WTC11 (cell line): Measurements from ENCODE around the gene TMA7. TPM values are rescaled to one million over a fixed set of nuclear protein-coding genes. Genes with fewer than 3 reads are reported as not detected.

Source experiments
- ATAC-seq: fragments of 200-7000 bp; cut with Tn5 transposase; 2 replicates; pipeline ENCODE4 v1.10.0; 2021; ENCODE audit warnings: mild to moderate bottlenecking, moderate library complexity
- CTCF ChIA-PET: fragments of 300-600 bp; sonication (Branson Sonifier 250); formaldehyde crosslinking; loops from one replicate; lab custom pipeline; 2021; ENCODE audit warnings: antibody characterized with exemption; lab: Charles Lee
- POLR2A ChIA-PET: fragments of 350-600 bp; sonication (Branson Sonifier 250); formaldehyde crosslinking; loops from one replicate; lab custom pipeline; 2021; ENCODE audit warnings: antibody characterized with exemption; lab: Charles Lee
- DNase-seq: peaks from one replicate; pipeline ENCODE4 v3.0.0; 2021; ENCODE audit warnings: low spot score
- H3K27ac Mint-ChIP-seq: 2 replicates; pipeline ENCODE4 v1.8.0; 2021; ENCODE audit warnings: mixed read lengths
- H3K27me3 Mint-ChIP-seq: 2 replicates; pipeline ENCODE4 v1.8.0; 2021; ENCODE audit warnings: low read depth, mild to moderate bottlenecking, moderate library complexity, mixed read lengths
- H3K36me3 Mint-ChIP-seq: 2 replicates; pipeline ENCODE4 v1.8.0; 2021; ENCODE audit warnings: mixed read lengths
- H3K4me1 Mint-ChIP-seq: 2 replicates; pipeline ENCODE4 v1.8.0; 2022; ENCODE audit warnings: mixed read lengths
- H3K4me3 Mint-ChIP-seq: 2 replicates; pipeline ENCODE4 v1.8.0; 2021; ENCODE audit warnings: mild to moderate bottlenecking, moderate library complexity, mixed read lengths
- H3K9me3 Mint-ChIP-seq: 2 replicates; pipeline ENCODE4 v1.8.0; 2021; ENCODE audit warnings: mixed read lengths
- ARID4B ChIP-seq: sonication (generic); formaldehyde crosslinking; IDR thresholded peaks from 2 replicates; pipeline ENCODE4 v1.8.0; 2023; ENCODE audit warnings: missing genetic modification reagents, mild to moderate bottlenecking, borderline replicate concordance
- CREB1 ChIP-seq: sonication (generic); formaldehyde crosslinking; IDR thresholded peaks from 2 replicates; pipeline ENCODE4 v1.8.0; 2023; ENCODE audit warnings: mild to moderate bottlenecking, missing genetic modification reagents
- IRF1 ChIP-seq: sonication (generic); formaldehyde crosslinking; IDR thresholded peaks from 2 replicates; pipeline ENCODE4 v1.8.0; 2023; ENCODE audit warnings: missing genetic modification reagents
- JAZF1 ChIP-seq: fragments of 250-450 bp; sonication (Bioruptor Pico); IDR thresholded peaks from 2 replicates; pipeline ENCODE4 v1.9.0; 2021; ENCODE audit warnings: moderate library complexity, mild to moderate bottlenecking, inconsistent platforms
- MYBL2 ChIP-seq: sonication (generic); formaldehyde crosslinking; IDR thresholded peaks from 2 replicates; pipeline ENCODE4 v1.8.1; 2023; ENCODE audit warnings: mild to moderate bottlenecking, moderate library complexity, missing genetic modification reagents
- SMAD3 ChIP-seq: sonication (generic); formaldehyde crosslinking; IDR thresholded peaks from 2 replicates; pipeline ENCODE4 v1.8.0; 2022; ENCODE audit warnings: missing genetic modification reagents, mild to moderate bottlenecking, borderline replicate concordance
- ZNF219 ChIP-seq: sonication (generic); formaldehyde crosslinking; IDR thresholded peaks from 2 replicates; pipeline ENCODE4 v1.8.0; 2023; ENCODE audit warnings: missing genetic modification reagents, mild to moderate bottlenecking, borderline replicate concordance
- ZNF396 ChIP-seq: fragments of 250-450 bp; sonication (Bioruptor Pico); IDR thresholded peaks from 2 replicates; pipeline ENCODE4 v1.8.0; 2021; ENCODE audit warnings: mild to moderate bottlenecking, moderate library complexity, borderline replicate concordance
- total RNA-seq: library from RNA; stranded (reverse); gene quantifications from 3 replicates; pipeline ENCODE4 v1.2.3, GENCODE V29; 2021
- TF ChIP-seq, protein P1 (sequence below): sonication (generic); formaldehyde crosslinking; IDR thresholded peaks from 2 replicates; pipeline ENCODE4 v1.8.1; 2023; ENCODE audit warnings: mild to moderate bottlenecking, missing genetic modification reagents, borderline replicate concordance
- TF ChIP-seq, protein P2 (sequence below): fragments of 250-450 bp; sonication (Bioruptor Pico); IDR thresholded peaks from 2 replicates; pipeline ENCODE4 v1.9.0; 2021; ENCODE audit warnings: mild to moderate bottlenecking

TMA7 gene
- total RNA-seq, 1 experiment from 2014 or later = 318 TPM

DNA sequence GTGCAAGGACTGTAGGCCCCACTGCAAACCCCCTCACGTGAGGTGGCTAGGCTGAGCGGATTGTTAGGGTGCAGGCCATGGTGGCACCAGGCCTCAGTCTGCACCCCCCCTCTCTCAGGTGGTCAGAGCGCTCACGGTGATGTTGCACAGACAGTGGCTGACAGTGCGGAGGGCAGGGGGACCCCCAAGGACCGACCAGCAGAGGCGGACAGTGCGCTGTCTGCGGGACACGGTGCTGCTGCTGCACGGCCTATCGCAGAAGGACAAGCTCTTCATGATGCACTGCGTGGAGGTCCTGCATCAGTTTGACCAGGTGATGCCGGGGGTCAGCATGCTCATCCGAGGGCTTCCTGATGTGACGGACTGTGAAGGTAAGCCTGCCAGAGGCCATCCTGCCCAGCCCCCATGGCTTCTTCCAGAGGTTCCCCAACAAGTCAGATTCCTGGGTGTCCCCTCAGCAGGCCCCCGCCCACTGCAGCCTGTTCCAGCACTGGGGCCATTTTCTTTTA, 24.7 kb downstream of the TMA7 start (continued):
- TF ChIP-seq MYBL2 = no peak

DNA sequence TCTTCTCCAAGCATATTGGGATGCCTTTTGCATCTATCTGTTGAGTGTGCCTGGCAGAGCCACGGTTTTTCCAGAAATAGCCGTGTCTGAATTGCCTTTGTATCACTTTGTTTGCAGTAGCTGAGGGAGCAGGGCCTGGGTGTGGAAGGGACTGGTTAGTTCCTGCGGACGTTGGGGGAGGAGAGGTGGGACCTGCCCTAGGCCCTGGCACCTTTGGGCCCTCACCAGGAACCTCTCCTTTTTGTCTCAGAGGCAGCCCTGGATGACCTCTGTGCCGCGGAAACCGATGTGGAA, 25.1 kb downstream of the TMA7 start:
- peaks cover 30% of the 10 kb centered on the region for H3K36me3 Mint-ChIP-seq

More for the DNA sequence above, 25.1 kb downstream of the TMA7 start:
- H3K9me3 Mint-ChIP-seq = no peaks in the 10 kb centered on the region
- peak overlapping the region; percentile 97 for H3K27ac Mint-ChIP-seq
- no peak overlapping the region for H3K4me3 Mint-ChIP-seq
- no peaks in the 10 kb centered on the region for H3K27me3 Mint-ChIP-seq
- ChIA-PET POLR2A (interaction anchor here (2.1 kb wide), 1 partner anchor 19 kb away, joined by 8 read pairs; the partner anchor contains the start of gene ATRIP), CTCF (interaction anchor here (0.6 to 3.0 kb wide), 8 partner anchors 8 to 93 kb away, joined by 3 to 23 read pairs (median 6); no protein-coding TSS in a partner anchor)
- no peak for ATAC-seq
- TF ChIP-seq, protein P1, sequence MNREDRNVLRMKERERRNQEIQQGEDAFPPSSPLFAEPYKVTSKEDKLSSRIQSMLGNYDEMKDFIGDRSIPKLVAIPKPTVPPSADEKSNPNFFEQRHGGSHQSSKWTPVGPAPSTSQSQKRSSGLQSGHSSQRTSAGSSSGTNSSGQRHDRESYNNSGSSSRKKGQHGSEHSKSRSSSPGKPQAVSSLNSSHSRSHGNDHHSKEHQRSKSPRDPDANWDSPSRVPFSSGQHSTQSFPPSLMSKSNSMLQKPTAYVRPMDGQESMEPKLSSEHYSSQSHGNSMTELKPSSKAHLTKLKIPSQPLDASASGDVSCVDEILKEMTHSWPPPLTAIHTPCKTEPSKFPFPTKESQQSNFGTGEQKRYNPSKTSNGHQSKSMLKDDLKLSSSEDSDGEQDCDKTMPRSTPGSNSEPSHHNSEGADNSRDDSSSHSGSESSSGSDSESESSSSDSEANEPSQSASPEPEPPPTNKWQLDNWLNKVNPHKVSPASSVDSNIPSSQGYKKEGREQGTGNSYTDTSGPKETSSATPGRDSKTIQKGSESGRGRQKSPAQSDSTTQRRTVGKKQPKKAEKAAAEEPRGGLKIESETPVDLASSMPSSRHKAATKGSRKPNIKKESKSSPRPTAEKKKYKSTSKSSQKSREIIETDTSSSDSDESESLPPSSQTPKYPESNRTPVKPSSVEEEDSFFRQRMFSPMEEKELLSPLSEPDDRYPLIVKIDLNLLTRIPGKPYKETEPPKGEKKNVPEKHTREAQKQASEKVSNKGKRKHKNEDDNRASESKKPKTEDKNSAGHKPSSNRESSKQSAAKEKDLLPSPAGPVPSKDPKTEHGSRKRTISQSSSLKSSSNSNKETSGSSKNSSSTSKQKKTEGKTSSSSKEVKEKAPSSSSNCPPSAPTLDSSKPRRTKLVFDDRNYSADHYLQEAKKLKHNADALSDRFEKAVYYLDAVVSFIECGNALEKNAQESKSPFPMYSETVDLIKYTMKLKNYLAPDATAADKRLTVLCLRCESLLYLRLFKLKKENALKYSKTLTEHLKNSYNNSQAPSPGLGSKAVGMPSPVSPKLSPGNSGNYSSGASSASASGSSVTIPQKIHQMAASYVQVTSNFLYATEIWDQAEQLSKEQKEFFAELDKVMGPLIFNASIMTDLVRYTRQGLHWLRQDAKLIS (CRISPR knock-in tag) = no peak
- TF ChIP-seq ZNF219 (CRISPR knock-in tag) (no peak), JAZF1 (CRISPR knock-in tag) (no peak), IRF1 (CRISPR knock-in tag) (no peak), ZNF396 (CRISPR knock-in tag) (no peak), SMAD3 (no peak), ARID4B (CRISPR knock-in tag) (no peak), CREB1 (CRISPR knock-in tag) (no peak)
- TF ChIP-seq, protein P2, sequence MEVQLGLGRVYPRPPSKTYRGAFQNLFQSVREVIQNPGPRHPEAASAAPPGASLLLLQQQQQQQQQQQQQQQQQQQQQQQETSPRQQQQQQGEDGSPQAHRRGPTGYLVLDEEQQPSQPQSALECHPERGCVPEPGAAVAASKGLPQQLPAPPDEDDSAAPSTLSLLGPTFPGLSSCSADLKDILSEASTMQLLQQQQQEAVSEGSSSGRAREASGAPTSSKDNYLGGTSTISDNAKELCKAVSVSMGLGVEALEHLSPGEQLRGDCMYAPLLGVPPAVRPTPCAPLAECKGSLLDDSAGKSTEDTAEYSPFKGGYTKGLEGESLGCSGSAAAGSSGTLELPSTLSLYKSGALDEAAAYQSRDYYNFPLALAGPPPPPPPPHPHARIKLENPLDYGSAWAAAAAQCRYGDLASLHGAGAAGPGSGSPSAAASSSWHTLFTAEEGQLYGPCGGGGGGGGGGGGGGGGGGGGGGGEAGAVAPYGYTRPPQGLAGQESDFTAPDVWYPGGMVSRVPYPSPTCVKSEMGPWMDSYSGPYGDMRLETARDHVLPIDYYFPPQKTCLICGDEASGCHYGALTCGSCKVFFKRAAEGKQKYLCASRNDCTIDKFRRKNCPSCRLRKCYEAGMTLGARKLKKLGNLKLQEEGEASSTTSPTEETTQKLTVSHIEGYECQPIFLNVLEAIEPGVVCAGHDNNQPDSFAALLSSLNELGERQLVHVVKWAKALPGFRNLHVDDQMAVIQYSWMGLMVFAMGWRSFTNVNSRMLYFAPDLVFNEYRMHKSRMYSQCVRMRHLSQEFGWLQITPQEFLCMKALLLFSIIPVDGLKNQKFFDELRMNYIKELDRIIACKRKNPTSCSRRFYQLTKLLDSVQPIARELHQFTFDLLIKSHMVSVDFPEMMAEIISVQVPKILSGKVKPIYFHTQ (CRISPR knock-in tag) = no peak
- peaks cover 21% of the 10 kb centered on the region for H3K4me1 Mint-ChIP-seq
- no peak for DNase-seq
